Omental fat pad (tissue), 4 donors: ENCODE data around the gene RIBC1. TPM values are rescaled to one million over a fixed set of nuclear protein-coding genes. Genes with fewer than 3 reads are reported as not detected.
"Not testable (repeated sequence)": the region's sequence is repeated elsewhere in the genome, so short reads cannot be mapped to it uniquely, and the experiment has no call there.

Experiments
- ATAC-seq: fragments of 150-250 bp; one replicate; pipeline ENCODE4 v1.9.1; 2016; ENCODE audit warnings: mild to moderate bottlenecking, moderate library complexity; ENCODE audit not compliant: low FRiP score
- DNase-seq: peaks from one replicate; pipeline ENCODE4 v3.0.0-alpha.2; 2019; ENCODE audit warnings: low spot score
- CTCF ChIP-seq, 3 donors: fragments of 450-650 bp; IDR thresholded peaks; one replicate each; pipeline ENCODE4 v1.5.1; 2016 to 2017; ENCODE audit warnings: antibody characterized with exemption in 3 of 3, mild to moderate bottlenecking in 3 of 3, moderate library complexity in 2 of 3
- total RNA-seq, 4 donors: library from RNA; depleted of rRNA; stranded (reverse); fragments of >200 nt; gene quantifications; one replicate each; pipeline ENCODE4 v1.1.0, GENCODE V29; 2016

Gene RIBC1
- total RNA-seq, 4 donors from 2014 or later = 0.38 to 1.9 (median 0.74) TPM; not detected in 1

GRCh38 chrX:53452812-53453211 is 30.1 kb downstream of the RIBC1 start:
- TF ChIP-seq CTCF (IDR thresholded peaks at IDR 0.05) = no peak
- DNase-seq (no peak), ATAC-seq (no peak)

GRCh38 chrX:53456254-53456653 is 33.6 kb downstream of the RIBC1 start:
- ATAC-seq (no peak), DNase-seq (no peak)
- TF ChIP-seq CTCF (IDR thresholded peaks at IDR 0.05) = no peak

DNA sequence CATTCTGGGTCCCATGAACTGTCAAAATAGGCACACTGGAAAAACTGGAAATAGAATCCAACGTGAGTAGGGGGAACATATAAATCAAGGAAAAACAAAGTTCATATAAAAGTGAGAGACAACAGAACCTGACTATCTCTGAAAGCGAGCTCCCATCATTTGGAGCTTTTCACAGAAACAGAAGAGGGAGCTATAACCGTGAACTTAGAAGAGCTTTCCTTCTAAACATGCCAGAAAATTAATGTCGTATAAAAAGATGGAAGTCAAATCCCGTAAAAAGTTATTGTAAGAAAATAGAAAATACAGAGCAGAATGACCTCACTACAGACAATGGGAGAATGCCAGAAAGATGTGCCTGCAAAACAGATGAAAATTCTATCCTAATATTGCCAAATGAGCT is 35.4 kb downstream of the RIBC1 start:
- no peak for TF ChIP-seq CTCF (IDR thresholded peaks at IDR 0.05)
- no peak for ATAC-seq
- DNase-seq = no peak

DNA sequence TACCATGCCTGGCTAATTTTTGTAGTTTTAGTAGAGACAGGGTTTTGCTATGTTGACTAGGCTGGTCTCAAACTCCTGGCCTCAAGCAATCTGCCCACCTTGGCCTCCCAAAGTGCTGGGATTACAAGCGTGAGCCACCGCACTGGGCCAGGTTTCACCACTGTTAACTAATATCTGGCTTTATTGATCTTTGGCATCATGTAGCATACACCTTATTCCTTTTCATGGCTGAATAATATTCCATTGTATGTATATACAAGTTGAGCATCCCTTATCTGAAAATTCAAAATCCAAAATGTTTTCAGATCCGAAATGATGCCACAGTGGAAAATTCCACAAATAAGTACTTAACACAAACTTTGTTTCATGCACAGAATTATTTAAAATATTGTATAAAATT is 46.0 kb downstream of the RIBC1 start:
- not testable (repeated sequence) for DNase-seq, ATAC-seq

DNA sequence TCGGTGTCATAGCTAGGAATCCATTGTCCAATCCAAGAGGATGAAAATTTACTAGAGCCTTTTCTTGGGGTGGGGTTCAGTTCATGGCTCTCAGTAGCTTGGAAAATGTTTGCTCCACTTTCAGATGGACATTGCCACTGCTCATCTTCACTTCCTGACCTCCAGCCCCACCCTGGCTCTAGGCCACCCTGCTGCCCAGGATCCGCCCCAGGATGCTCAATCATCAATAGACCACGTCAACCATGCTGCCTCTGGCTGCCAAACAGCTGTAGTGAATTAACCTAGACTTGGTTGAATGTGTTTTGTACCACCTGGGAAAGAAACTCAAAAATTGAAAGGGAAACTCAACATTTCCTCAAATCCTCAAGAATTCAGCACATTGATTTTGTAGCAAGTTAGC is 48.7 kb downstream of the RIBC1 start:
- TF ChIP-seq CTCF (IDR thresholded peaks at IDR 0.05) = no peak
- no peak for ATAC-seq

DNA sequence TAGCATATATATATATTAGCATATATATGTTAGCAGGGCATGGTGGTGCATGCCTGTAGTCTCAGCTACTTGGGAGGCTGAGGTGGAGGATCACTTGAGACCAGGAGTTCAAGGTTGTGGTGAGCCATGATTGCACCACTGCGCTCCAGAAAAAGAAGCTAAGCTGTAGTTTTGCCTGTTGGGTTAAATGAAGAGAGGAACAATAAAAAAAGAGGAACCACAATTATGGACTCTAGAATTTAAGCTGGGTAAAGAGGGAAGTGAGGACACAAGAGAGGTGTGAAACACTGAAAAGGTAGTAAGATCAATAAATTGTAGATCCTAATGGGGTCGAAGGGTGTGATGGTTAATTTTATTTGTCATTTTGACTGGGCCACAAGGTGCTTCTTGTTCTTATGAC is 52.0 kb downstream of the RIBC1 start:
- ATAC-seq (no peak), DNase-seq (no peak)
- TF ChIP-seq CTCF (IDR thresholded peaks at IDR 0.05) = no peak

More for the DNA sequence above, 48.7 kb downstream of the RIBC1 start:
- no peak for DNase-seq

GRCh38 chrX:53476371-53476770 is 53.7 kb downstream of the RIBC1 start:
- DNase-seq (no peak), ATAC-seq (no peak)
- TF ChIP-seq CTCF (IDR thresholded peaks at IDR 0.05) = no peak

DNA sequence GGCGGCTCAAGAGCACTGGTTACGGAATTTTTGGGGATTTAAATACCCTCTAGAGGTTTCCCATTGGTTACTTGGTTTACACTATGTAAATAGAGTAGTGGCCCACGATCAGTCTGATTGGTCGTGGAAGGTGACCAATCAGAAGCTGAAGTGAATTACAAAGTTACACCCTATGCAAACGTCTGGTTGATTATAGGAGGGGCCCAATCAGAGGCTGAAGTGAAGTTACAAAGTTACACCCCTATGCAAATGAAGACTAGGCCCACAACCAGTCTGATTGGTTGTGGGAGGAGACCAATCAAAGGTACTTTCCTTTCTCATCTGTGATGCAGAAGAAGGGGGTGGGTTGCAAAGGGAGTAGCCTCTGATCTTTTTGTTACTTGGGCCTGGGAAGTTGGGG is 56.6 kb downstream of the RIBC1 start:
- no peak for DNase-seq
- no peak for TF ChIP-seq CTCF (IDR thresholded peaks at IDR 0.05)
- no peak for ATAC-seq
